ENCODE results near the gene ADAMTS17.

GRCh38 chr15:100011235-100011634 lies 330.5 kb downstream of the ADAMTS17 start:
- TF ChIP-seq, protein P1, sequence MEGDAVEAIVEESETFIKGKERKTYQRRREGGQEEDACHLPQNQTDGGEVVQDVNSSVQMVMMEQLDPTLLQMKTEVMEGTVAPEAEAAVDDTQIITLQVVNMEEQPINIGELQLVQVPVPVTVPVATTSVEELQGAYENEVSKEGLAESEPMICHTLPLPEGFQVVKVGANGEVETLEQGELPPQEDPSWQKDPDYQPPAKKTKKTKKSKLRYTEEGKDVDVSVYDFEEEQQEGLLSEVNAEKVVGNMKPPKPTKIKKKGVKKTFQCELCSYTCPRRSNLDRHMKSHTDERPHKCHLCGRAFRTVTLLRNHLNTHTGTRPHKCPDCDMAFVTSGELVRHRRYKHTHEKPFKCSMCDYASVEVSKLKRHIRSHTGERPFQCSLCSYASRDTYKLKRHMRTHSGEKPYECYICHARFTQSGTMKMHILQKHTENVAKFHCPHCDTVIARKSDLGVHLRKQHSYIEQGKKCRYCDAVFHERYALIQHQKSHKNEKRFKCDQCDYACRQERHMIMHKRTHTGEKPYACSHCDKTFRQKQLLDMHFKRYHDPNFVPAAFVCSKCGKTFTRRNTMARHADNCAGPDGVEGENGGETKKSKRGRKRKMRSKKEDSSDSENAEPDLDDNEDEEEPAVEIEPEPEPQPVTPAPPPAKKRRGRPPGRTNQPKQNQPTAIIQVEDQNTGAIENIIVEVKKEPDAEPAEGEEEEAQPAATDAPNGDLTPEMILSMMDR (IDR thresholded peaks at IDR 0.05 in 2 of 3, conservative IDR thresholded peaks at IDR 0.05 in 1 of 3; ENCODE audit: borderline replicate concordance in 1 of 3, insufficient read depth in 1 of 3, low read depth in 2 of 3, low read length in 2 of 3), result no peak
- TF ChIP-seq POLR2AphosphoS5 (IDR thresholded peaks at IDR 0.05; ENCODE audit: low read depth, low read length) (no peak), EZH2 (IDR thresholded peaks at IDR 0.05) (no peak), SRF (IDR thresholded peaks at IDR 0.05; ENCODE audit: low read depth) (no peak), TCF7L2 (IDR thresholded peaks at IDR 0.05; ENCODE audit: borderline replicate concordance, extremely low read depth, insufficient read depth, insufficient read length) (no peak)

Measured in HCT116 (cell line).